ENCODE measurements around the gene TMEM205.
"Not testable (repeated sequence)": the region's sequence is repeated elsewhere in the genome, so short reads cannot be mapped to it uniquely, and the experiment has no call there.

The TMEM205 gene

GRCh38 chr19:11340099-11340467 lies 6.0 kb downstream of the TMEM205 start:
- in situ Hi-C loops (cut with HindIII; ENCODE audit: low sequenced_read_pairs), result not testable (repeated sequence)

- in situ Hi-C loops (cut with HindIII; ENCODE audit: low sequenced_read_pairs), result no loop called here
Observed at GRCh38 chr19:11339254-11340098, 6.6 kb downstream of the TMEM205 start, which contains the start of gene RAB3D. TSS of gene RAB3D (minus strand) at chr19:11339657. CDS start at chr19:11337399, 2,258 bp downstream.

- in situ Hi-C loops (cut with HindIII; ENCODE audit: low sequenced_read_pairs), result no loop called here
Observed at GRCh38 chr19:11338569-11339253, 7.4 kb downstream of the TMEM205 start.

GRCh38 chr19:11338121-11338520 lies 7.9 kb downstream of the TMEM205 start:
- in situ Hi-C loops (cut with HindIII; ENCODE audit: low sequenced_read_pairs), result no loop called here

- in situ Hi-C loops (cut with HindIII; ENCODE audit: low sequenced_read_pairs), result no loop called here
Observed at GRCh38 chr19:11337080-11337479, 9.0 kb downstream of the TMEM205 start.

- in situ Hi-C loops (cut with HindIII; ENCODE audit: low sequenced_read_pairs), result no loop called here
Observed at GRCh38 chr19:11335449-11336146, 10.5 kb downstream of the TMEM205 start.

- in situ Hi-C loops (cut with HindIII; ENCODE audit: low sequenced_read_pairs), result not testable (repeated sequence)
Observed at GRCh38 chr19:11333838-11334237, 12.2 kb downstream of the TMEM205 start.

GRCh38 chr19:11332822-11333221 lies 13.2 kb downstream of the TMEM205 start:
- in situ Hi-C loops (cut with HindIII; ENCODE audit: low sequenced_read_pairs), result no loop called here

GRCh38 chr19:11331502-11331901 lies 14.6 kb downstream of the TMEM205 start:
- in situ Hi-C loops (cut with HindIII; ENCODE audit: low sequenced_read_pairs), result no loop called here

GRCh38 chr19:11330127-11330526 lies 15.9 kb downstream of the TMEM205 start:
- in situ Hi-C loops (cut with HindIII; ENCODE audit: low sequenced_read_pairs), result no loop called here

GRCh38 chr19:11325544-11325943 lies 20.5 kb downstream of the TMEM205 start:
- in situ Hi-C loops (cut with HindIII; ENCODE audit: low sequenced_read_pairs), result no loop called here

GRCh38 chr19:11324748-11325389 lies 21.2 kb downstream of the TMEM205 start:
- in situ Hi-C loops (cut with HindIII; ENCODE audit: low sequenced_read_pairs), result no loop called here

- in situ Hi-C loops (cut with HindIII; ENCODE audit: low sequenced_read_pairs), result no loop called here
Observed at GRCh38 chr19:11324079-11324661, 21.9 kb downstream of the TMEM205 start.

GRCh38 chr19:11323601-11324078 lies 22.4 kb downstream of the TMEM205 start:
- in situ Hi-C loops (cut with HindIII; ENCODE audit: low sequenced_read_pairs), result no loop called here

- in situ Hi-C loops (cut with HindIII; ENCODE audit: low sequenced_read_pairs), result no loop called here
Observed at GRCh38 chr19:11322269-11323024, 23.6 kb downstream of the TMEM205 start.

- in situ Hi-C loops (cut with HindIII; ENCODE audit: low sequenced_read_pairs), result no loop called here
Observed at GRCh38 chr19:11321191-11322126, 24.6 kb downstream of the TMEM205 start.

- in situ Hi-C loops (cut with HindIII; ENCODE audit: low sequenced_read_pairs), result not testable (repeated sequence)
Observed at GRCh38 chr19:11320278-11320995, 25.6 kb downstream of the TMEM205 start.

- in situ Hi-C loops (cut with HindIII; ENCODE audit: low sequenced_read_pairs), result no loop called here
Observed at GRCh38 chr19:11306337-11306736, 39.7 kb downstream of the TMEM205 start.

Measured in DLD1 (cell line).